Retinal pigment epithelial cell (primary cell): ENCODE measurements around the gene ZFYVE1.

Experiments
- DNase-seq: peaks from one replicate; pipeline ENCODE4 v3.0.0-alpha.2; 2010; ENCODE audit warnings: low read depth
- H3K4me3 ChIP-seq: 2 replicates; pipeline ENCODE4 v1.5.1; 2011; ENCODE audit warnings: mild to moderate bottlenecking, low read length, control low read depth, moderate library complexity
- CTCF ChIP-seq: conservative IDR thresholded peaks from 2 replicates; pipeline ENCODE4 v1.5.1; 2011; ENCODE audit warnings: low read depth, low read length, control low read depth, inconsistent platforms

Gene ZFYVE1

GRCh38 chr14:72982146-72982708, 44.7 kb downstream of the ZFYVE1 start:
- no peak overlapping the region for H3K4me3 ChIP-seq
- TF ChIP-seq CTCF: no peak
- DNase-seq: no peak

- H3K4me3 ChIP-seq: no peak overlapping the region
- no peak for TF ChIP-seq CTCF
- DNase-seq: no peak
These were observed 46.0 kb downstream of the ZFYVE1 start for GRCh38 chr14:72980863-72981262.

- H3K4me3 ChIP-seq: no peak overlapping the region
- no peak for DNase-seq
- TF ChIP-seq CTCF: no peak
These were observed 48.0 kb downstream of the ZFYVE1 start for GRCh38 chr14:72978856-72979255.

GRCh38 chr14:72975770-72976169, 51.1 kb downstream of the ZFYVE1 start:
- DNase-seq: no peak
- peak; percentile 24 for TF ChIP-seq CTCF
- H3K4me3 ChIP-seq: no peak overlapping the region

GRCh38 chr14:72974661-72975060, 52.2 kb downstream of the ZFYVE1 start:
- no peak for TF ChIP-seq CTCF
- H3K4me3 ChIP-seq: no peak overlapping the region
- DNase-seq: no peak

- TF ChIP-seq CTCF: no peak
- H3K4me3 ChIP-seq: no peak overlapping the region
- DNase-seq: no peak
These were observed 56.0 kb downstream of the ZFYVE1 start for GRCh38 chr14:72970824-72971434.

GRCh38 chr14:72970058-72970630, 56.8 kb downstream of the ZFYVE1 start:
- no peak for TF ChIP-seq CTCF
- DNase-seq: no peak
- no peak overlapping the region for H3K4me3 ChIP-seq
